AG04449 (cell line): ENCODE results near the gene QKI.

Experiments used
- CTCF ChIA-PET: fragments of 350-600 bp; formaldehyde crosslinking; extraction: SDS; loops from one replicate; lab custom pipeline; 2021; ENCODE audit warnings: antibody characterized with exemption; lab: Yijun Ruan, JAX
- POLR2A ChIA-PET: fragments of 400-600, 350-600 bp; formaldehyde crosslinking; extraction: SDS; loops from one replicate; lab custom pipeline; 2020; ENCODE audit warnings: antibody characterized with exemption, inconsistent platforms; lab: Yijun Ruan, JAX
- DNase-seq: peaks from one replicate; pipeline ENCODE4 v3.0.0-alpha.2; 2010; ENCODE audit warnings: low read depth, low spot score
- H3K4me3 ChIP-seq: 2 replicates; pipeline ENCODE4 v1.5.1; 2011; ENCODE audit warnings: low read depth, mild to moderate bottlenecking, control low read depth, low read length
- CTCF ChIP-seq: IDR thresholded peaks from one replicate; pipeline ENCODE4 v1.5.1; 2011; ENCODE audit warnings: mild to moderate bottlenecking, moderate library complexity, low read length, control low read depth, inconsistent platforms; ENCODE audit not compliant: insufficient read depth; ENCODE audit errors: missing control alignments

The QKI gene

GRCh38 chr6:163533443-163533842, 118.9 kb downstream of the QKI start:
- ChIA-PET POLR2A (interaction anchor here (1.0 kb wide), 1 partner anchor 9 kb away, joined by 3 read pairs; no protein-coding TSS in a partner anchor), CTCF (no interaction called here)
- peak; percentile 69 for DNase-seq
- H3K4me3 ChIP-seq, result no peak overlapping the region
- TF ChIP-seq CTCF, result no peak

- CTCF ChIA-PET, result interaction anchor here (1.2 kb wide), 1 partner anchor 13 kb away, joined by 3 read pairs; no protein-coding TSS in a partner anchor
Measured at GRCh38 chr6:163536770-163537169, 122.3 kb downstream of the QKI start.

GRCh38 chr6:163538331-163538730, 123.8 kb downstream of the QKI start:
- ChIA-PET POLR2A (no interaction called here), CTCF (interaction anchor here (1.3 to 1.5 kb wide), 2 partner anchors 16 to 95 kb away, joined by 3 to 4 read pairs; no protein-coding TSS in a partner anchor)
- no peak overlapping the region for H3K4me3 ChIP-seq
- no peak for TF ChIP-seq CTCF
- DNase-seq, result no peak

More at GRCh38 chr6:163536770-163537169, 122.3 kb downstream of the QKI start:
- POLR2A ChIA-PET, result no interaction called here
- TF ChIP-seq CTCF, result no peak
- no peak for DNase-seq
- no peak overlapping the region for H3K4me3 ChIP-seq

GRCh38 chr6:163539101-163539762, 124.7 kb downstream of the QKI start:
- TF ChIP-seq CTCF, result no peak
- POLR2A ChIA-PET, result no interaction called here
- DNase-seq, result no peak
- no peak overlapping the region for H3K4me3 ChIP-seq
- CTCF ChIA-PET, result interaction anchor here (1.5 kb wide), 1 partner anchor 96 kb away, joined by 3 read pairs; no protein-coding TSS in a partner anchor

GRCh38 chr6:163543321-163543720, 128.8 kb downstream of the QKI start:
- no peak overlapping the region for H3K4me3 ChIP-seq
- DNase-seq, result no peak
- CTCF ChIA-PET, result no interaction called here
- POLR2A ChIA-PET, result no interaction called here
- TF ChIP-seq CTCF, result no peak

- no peak for DNase-seq
- CTCF ChIA-PET, result no interaction called here
- TF ChIP-seq CTCF, result no peak
- H3K4me3 ChIP-seq, result no peak overlapping the region
- POLR2A ChIA-PET, result no interaction called here
Measured at GRCh38 chr6:163545370-163545769, 130.9 kb downstream of the QKI start.
